Measurements from ENCODE around the gene AK5.

GRCh38 chr1:77499466-77499865, 217.6 kb downstream of the AK5 start:
- TF ChIP-seq CTCF (IDR thresholded peaks at IDR 0.05) (no peak), POLR2A (IDR thresholded peaks at IDR 0.05) (no peak)
